OCI-LY1 (cell line): ENCODE data around the gene CACNA1D.

ENCODE experiments used
- EZH2 ChIP-seq: fragments of 200-600 bp; sonication (generic), shearing (Covaris generic); IDR thresholded peaks from 2 replicates; pipeline ENCODE4 v1.8.0; 2017; ENCODE audit warnings: borderline replicate concordance, mixed run types, mild to moderate bottlenecking, antibody characterized with exemption, low read length, moderate library complexity, mixed read lengths
- TF ChIP-seq, protein P1 (sequence below): fragments of 200-600 bp; sonication (generic), shearing (Covaris generic); IDR thresholded peaks from 2 replicates; pipeline ENCODE4 v1.5.1; 2017; ENCODE audit warnings: mild to moderate bottlenecking, antibody characterized with exemption, low read length, moderate library complexity, mixed read lengths

DNA sequence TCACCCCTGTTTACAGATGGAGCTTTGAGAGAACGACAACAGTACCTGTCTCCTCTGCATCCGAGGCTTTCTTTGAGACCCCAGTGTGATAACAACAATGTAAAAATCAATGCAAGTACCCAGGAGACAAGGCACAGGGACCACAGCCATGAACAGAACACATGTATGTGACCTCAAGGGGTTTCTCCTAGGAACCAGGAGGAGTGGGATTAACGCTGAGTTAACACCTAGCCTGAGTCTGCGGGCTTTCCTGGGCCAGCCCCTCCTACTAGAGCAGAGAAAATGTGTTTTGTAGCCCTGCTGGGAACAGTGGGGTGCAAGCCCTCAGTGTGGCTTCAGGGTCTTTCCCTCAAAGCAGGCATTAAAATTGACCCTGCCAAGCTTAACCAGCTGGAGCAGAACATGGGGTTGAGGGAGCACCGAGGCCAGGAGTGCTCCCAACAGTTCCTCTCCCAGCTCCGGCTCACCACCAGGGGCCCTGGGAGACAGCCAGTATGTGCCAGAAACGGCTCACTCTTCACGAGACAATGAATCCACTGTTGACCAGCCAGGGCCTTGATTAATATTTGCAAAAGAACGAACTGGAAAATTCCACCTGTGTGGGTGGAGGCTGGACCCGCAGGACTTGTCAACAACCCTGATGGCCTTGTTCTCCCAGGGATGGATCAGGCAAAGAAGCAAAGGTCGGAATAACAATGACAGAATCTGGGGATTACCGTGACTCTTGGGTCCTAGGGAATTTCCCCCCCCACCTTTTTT lies 348.2 kb downstream of the CACNA1D start:
- TF ChIP-seq, protein P1, sequence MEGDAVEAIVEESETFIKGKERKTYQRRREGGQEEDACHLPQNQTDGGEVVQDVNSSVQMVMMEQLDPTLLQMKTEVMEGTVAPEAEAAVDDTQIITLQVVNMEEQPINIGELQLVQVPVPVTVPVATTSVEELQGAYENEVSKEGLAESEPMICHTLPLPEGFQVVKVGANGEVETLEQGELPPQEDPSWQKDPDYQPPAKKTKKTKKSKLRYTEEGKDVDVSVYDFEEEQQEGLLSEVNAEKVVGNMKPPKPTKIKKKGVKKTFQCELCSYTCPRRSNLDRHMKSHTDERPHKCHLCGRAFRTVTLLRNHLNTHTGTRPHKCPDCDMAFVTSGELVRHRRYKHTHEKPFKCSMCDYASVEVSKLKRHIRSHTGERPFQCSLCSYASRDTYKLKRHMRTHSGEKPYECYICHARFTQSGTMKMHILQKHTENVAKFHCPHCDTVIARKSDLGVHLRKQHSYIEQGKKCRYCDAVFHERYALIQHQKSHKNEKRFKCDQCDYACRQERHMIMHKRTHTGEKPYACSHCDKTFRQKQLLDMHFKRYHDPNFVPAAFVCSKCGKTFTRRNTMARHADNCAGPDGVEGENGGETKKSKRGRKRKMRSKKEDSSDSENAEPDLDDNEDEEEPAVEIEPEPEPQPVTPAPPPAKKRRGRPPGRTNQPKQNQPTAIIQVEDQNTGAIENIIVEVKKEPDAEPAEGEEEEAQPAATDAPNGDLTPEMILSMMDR = no peak
- no peak for TF ChIP-seq EZH2
